Stimulated activated naive CD4-positive, alpha-beta T cell treated with Interleukin-2 at 50 U/mL for 16 hours (primary cell): Measurements from ENCODE around the gene SDF4.
A peak's percentile ranks its signal among the peaks of the same experiment; 100 is the strongest.

Experiments used
- DNase-seq: peaks from one replicate; lab custom pipeline; 2025; lab: John Stamatoyannopoulos, UW

The SDF4 gene

GRCh38 chr1:1242461-1243265, 10.9 kb upstream of the SDF4 start:
- DNase-seq, result no peak

DNA sequence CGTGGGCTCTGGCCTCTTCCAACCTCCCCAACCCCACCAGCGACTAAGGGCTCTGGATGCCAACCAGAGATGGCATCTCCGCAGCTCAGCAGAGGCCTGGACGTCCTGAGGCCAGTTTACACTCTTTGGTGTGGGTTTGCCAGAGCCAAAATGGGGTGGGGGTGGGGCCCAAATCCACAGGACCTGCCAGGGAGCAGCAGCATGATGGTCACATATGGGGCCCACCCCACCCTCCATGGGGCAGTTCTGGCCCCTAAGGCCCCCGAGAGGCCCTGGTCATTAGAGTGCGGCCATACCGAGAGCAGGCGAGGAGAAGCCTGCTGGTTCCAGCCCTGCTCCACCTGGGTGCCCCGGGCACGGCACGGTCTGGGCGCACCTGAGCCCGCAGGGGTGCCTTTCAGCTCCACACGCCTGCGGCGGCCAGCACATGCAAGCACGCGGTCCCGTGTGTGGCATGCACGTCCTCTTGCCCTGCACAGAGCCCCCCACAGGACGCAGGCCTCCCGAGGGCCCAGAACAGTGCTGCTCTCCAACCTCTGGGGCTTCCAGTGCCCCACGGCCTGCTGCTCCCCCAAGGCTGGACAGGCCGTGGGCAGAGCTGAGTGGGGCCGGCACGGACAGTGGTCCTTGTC, 9.9 kb upstream of the SDF4 start:
- DNase-seq, result no peak

DNA sequence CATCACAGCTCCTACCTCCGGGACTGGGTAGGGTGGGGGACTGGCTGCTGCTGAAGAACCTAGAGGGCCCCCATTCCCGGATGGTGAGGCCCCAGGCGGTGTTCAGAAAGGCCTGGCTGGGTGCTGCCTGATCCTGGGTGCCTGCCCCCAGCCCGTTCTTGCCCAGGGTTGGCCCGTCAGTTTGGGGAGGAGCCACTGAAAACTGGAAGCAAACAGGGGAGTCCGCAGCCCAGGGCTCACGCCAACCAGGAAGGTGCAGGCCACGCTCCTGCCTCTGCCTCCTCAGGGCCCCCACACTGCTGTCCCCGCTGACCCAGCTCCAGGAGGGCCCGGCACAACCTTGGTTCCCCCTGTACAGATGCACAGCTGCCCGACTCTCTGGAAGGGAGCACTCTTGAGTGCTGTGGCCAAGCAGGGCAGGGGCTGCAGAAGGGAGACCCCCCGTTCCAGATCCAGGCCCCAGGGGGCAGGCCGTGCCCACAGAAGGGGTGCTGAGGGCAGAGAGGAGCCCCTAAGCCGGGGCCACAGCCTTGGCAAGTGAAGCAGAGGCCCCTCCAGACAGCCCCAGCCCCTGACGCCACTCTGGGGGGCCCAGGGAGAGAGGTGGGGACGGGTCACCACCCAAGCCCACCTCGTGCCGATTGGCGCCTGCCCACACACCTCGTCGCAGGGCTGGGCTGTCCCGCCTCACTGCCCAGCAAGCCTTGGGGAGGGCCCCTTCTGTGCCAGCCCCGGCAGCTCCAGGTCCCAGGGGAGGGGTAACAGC, 9.2 kb upstream of the SDF4 start:
- no peak for DNase-seq

- no peak for DNase-seq
Measured at GRCh38 chr1:1240348-1240732, 8.5 kb upstream of the SDF4 start.

GRCh38 chr1:1239614-1240347, 8.0 kb upstream of the SDF4 start:
- DNase-seq, result no peak

DNA sequence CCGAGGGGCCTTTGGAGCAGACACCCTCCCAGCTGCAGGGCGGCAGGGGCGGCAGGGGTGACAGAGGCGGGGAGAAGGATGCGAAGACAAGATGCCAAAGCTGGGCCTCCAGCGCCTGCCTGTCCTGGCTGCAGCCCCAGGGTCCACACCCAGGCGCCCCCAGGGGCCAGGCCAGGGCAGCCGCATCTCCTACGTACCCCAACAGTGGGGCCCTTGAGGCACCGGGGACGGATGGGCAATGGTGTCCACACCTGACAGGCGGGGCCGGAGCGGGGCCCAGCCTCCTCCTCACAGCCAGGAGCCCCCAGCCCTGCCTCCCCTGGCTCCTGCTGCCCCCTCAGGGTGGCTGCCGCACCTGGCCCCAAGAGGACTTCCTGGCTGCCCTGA, 7.4 kb upstream of the SDF4 start:
- DNase-seq, result no peak

DNA sequence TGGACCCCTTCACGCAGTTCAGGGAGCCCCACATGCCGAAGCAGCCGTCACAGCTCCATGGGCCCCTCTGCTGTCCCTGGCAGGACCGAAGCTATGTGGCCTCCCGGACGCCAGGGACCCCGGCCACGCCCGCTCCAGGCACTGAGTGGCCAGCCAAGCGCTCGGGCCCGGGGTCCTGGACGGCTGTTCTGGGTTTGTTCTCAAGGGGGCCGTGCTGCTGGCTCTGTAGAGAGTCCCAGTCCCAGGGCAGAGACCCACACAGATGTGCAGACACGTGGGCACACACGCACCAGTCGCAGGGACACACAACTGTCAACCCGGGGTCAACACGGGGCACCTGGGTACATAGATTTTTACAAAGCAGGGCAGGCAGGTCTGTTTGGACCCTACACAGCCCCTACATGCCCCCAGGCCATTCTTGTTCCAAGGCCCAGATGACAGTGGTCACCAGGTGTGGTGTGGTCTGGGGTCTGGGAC, 6.9 kb upstream of the SDF4 start:
- DNase-seq, result no peak

- DNase-seq, result peak; percentile 15
Measured at GRCh38 chr1:1237874-1238701, 6.3 kb upstream of the SDF4 start.

DNA sequence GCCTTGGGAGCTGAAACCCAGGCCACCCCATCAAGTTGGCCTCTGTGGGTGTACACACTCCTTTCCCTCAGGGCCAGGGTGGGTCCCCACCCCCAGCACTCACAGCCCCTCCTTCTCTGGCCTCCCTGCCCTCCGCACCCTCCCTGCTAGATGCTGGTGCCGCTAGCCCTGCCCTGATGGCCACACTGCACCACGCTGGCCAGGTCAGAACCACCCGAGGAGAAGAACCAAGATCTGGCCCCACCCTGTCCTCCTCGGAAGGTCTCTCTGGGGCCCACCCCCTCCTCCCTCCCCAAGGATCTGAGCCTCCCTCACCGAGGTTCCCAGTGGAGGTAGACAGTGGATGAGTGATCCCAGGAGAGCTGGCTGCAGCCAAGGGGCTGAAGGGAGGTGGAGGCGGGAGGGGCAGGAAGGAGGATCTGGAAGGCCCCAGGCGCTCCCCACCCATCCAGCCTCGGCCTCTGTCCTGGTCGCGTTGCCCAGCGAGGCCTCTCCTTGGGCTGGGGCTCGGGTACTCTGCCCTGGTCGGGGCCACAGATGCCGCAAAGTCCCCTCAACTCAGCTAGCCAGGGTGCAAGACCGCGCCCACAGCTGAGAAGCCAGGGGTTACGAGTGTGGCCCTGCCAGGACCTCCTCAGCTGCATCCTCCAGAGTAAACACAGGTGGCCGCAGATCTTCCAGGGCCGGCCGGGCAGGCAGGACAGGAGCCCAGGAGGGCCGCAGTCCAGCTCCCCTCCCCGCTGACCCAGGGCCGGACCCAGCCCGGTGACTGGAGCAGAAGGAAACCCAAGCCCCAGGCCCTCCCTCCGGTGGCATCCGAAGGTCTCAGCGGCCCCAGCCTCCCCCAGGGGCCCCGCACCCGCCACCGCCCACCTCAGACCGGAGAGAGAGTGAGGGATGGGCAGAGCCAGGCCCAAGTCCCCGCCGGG, 5.4 kb upstream of the SDF4 start:
- DNase-seq, result no peak

DNA sequence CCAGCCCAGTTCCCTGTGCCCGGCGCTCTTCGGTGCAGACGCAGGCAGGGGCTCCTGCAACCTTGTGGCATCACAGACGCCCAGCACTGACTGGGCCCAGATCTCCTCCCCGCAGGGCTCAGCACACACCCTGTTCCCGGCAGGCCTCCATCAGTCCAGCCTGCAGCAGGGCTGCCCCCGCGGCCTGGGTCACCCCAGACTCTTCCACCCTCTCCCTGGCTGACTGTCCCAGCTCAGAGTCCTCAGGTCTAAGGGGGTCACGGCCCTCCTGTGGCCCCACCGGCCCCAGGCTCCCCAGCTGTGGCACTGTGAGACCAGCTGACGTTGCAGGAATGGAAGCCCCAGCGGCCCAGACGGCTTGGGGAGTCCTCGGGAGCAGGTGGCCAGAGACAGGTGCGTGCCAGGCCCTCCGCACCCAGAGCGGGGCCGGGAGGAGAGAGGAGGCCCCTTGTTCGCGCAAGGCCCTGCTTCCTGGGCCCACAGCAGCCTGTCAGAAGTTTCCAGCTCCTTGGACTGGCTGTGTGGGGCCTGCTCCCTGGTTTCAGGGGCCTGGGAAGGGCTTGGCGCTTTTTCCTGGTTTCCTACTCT, 4.5 kb upstream of the SDF4 start:
- no peak for DNase-seq

GRCh38 chr1:1235016-1235744, 3.4 kb upstream of the SDF4 start:
- no peak for DNase-seq

DNA sequence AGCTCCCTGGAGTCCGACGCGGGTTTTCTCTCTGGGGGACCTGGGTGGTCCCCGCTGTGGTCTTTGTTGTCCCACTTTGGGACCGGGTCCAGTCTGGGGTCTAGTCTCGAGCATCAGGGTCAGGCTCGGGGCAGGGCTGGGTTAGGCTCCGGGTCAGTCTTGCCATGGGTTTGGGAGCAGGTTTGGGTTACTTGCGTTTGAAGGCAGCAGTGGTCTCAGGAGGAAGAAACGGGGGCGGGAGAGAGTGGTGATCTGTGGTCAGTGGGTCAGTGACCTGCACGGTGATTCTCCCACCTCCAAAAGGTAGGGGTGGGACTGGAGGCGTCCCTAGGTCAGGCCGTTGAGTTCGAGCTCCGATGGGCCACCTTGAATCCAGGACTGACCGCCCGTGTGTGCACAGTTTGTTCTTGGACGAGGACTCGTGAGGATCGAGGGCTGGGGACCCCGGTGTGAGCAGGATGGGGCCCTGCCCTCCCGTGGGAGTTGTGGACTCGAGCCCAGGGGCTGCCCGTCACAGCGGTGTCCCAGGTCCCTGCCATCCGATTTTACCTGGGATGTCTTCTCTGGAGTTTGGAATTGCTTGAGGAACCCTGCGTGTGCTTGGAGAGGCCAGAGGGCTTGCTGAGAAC, 2.5 kb upstream of the SDF4 start:
- DNase-seq, result no peak

DNA sequence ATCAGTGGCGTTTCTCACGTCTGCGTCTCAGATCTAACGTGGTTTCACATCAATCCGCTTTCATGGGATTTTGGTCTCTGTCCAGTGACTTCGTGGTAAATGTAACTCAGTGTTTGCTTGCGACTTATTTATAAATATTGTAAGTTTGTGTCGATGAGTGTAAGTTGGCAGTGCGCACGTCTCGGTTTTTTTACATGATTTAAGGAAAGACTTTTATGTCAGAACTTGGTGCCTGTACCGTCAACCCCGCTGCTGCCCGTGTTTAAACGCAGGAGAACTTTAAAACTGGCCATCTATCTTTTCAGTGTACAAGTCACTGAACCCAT, 1.7 kb upstream of the SDF4 start:
- no peak for DNase-seq

DNA sequence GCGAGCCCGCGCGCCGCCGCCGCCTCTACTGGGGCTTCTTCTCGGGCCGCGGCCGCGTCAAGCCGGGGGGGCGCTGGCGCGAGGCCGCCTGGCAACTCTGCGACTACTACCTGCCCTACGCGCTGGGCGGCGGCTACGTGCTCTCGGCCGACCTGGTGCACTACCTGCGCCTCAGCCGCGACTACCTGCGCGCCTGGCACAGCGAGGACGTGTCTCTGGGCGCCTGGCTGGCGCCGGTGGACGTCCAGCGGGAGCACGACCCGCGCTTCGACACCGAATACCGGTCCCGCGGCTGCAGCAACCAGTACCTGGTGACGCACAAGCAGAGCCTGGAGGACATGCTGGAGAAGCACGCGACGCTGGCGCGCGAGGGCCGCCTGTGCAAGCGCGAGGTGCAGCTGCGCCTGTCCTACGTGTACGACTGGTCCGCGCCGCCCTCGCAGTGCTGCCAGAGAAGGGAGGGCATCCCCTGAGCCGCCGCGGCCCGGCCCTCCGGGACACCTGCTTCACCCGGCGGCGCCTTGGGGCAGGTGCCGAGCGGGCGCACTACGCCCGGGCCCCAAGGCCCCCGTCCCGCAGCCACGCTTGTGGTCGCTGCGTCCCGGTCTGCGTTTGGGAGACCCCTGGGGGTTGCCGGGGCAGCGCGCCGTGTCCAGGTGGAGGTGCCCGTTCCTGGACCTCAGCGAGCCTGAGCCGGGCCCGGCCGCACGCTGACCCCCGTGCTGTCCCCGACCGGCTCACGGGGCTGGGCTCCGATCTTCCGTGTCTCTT, 1.2 kb upstream of the SDF4 start:
- DNase-seq, result no peak

GRCh38 chr1:1232208-1232795, 501 bp upstream of the SDF4 start, which contains the start of gene B3GALT6:
Gene B3GALT6, plus strand, starts transcription at chr1:1232237. Its CDS starts 42 bp downstream, at chr1:1232279.
- no peak for DNase-seq

DNA sequence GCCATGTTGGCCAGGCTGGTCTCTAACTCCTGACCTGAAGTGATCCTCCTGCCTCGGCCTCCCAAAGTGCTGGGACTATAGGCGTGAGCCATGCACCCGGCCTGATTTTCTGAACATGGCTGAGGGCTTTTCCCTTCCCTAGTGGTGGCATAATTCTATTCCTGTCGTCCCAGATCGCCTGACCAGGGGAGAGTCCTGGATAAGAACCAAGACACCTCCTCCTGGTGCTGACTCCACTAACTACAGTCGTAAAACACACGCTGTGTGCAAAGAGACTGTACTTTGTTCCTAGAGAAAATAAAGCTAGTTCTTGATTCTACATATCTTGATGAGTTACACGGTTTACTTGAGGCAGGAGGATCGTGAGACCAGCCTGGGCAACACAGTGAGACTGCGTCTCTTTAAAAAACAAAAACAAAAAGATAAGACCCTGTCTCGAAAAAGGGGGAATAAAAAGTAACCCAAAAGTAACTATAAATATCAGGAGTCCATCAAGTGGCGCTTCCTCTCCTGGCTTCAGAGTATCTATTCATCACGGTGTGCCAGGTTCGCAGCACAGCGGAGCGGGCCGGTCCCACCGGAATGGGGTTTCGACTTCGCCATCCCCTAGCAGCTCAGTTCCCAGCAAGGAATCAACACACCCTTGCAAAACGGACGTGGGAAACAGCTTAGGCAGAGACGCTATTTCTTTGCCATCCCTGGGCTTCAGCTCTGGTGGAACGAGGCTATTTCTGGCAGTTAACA, 973 bp downstream of the SDF4 start:
- no peak for DNase-seq

- no peak for DNase-seq
Measured at GRCh38 chr1:1229770-1230169, 2.0 kb downstream of the SDF4 start.
